ENCODE data around the gene CNN3.

CNN3 gene

DNA sequence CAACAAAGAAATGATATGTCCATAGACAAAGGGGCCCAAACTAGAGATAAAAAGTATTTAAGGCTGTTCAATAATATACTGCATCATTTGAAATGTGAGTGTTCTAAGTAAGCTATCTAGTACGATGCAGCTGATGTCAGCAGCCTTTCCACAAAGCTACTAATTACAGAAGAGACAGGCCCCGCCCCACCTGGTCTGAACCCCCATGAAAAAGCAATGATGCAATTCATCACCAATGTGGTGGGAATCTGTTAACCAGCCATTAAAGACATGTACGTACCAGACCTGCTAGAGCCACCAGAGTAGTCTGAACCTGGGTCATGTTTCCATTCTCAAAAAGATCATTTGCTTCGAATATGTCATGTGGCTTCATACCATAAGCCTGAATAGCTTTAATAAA is 25.1 kb downstream of the CNN3 start:
- TF ChIP-seq, protein P1, sequence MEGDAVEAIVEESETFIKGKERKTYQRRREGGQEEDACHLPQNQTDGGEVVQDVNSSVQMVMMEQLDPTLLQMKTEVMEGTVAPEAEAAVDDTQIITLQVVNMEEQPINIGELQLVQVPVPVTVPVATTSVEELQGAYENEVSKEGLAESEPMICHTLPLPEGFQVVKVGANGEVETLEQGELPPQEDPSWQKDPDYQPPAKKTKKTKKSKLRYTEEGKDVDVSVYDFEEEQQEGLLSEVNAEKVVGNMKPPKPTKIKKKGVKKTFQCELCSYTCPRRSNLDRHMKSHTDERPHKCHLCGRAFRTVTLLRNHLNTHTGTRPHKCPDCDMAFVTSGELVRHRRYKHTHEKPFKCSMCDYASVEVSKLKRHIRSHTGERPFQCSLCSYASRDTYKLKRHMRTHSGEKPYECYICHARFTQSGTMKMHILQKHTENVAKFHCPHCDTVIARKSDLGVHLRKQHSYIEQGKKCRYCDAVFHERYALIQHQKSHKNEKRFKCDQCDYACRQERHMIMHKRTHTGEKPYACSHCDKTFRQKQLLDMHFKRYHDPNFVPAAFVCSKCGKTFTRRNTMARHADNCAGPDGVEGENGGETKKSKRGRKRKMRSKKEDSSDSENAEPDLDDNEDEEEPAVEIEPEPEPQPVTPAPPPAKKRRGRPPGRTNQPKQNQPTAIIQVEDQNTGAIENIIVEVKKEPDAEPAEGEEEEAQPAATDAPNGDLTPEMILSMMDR (IDR thresholded peaks at IDR 0.05; ENCODE audit: low read length, missing control alignments), result no peak
- H3K4me3 ChIP-seq (replicated peaks; ENCODE audit: low read depth, low read length), result no peak overlapping the region
- no peak for DNase-seq (ENCODE audit: low read depth)

GRCh38 chr1:94899756-94900155 is 27.2 kb downstream of the CNN3 start:
- no peak overlapping the region for H3K4me3 ChIP-seq (replicated peaks; ENCODE audit: low read depth, low read length)

DNA sequence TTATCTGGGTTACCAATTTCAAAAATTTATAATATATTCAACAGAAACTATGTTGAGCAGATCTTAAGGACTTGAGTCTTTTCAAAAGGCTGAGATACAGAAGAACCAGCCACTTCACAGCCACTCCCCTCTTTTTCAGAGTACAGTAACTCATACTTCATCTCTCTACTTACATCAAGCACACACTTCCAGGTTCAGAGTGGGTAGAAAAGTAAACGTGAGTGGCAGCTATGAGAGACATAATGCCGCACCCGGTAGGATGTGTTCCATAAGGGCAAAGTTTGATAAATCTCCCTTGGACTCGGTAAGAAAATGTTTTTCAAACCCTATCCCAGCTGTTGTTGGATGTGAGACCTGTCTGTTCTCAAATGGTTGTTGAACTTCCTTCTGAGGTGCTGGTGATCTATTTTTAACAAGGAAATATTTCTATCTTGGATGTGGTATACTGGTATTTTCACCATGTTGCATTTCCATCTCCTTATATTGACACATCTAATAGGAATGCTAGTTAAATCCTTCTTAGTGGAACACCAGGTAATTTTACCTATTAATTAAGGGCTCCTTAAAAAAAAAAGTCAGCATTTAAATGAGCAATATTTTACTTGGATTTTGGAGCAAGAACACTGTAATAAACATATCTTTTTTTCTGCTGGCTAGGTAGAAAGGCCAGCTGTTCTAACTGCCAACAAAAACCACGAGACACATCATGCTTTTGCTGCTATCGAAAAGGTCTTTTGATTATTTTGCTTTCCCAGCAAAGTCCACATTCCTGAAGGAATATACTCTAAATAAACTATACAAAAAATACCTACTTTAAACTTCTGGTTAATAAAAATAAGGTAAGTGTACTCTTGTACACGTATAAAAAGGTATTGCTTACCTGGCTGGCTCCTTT is 28.2 kb downstream of the CNN3 start:
- H3K4me3 ChIP-seq (replicated peaks; ENCODE audit: low read depth, low read length), result no peak overlapping the region
- DNase-seq (ENCODE audit: low read depth), result no peak
- TF ChIP-seq, protein P1 (IDR thresholded peaks at IDR 0.05; ENCODE audit: low read length, missing control alignments), result no peak

More at GRCh38 chr1:94899756-94900155, 27.2 kb downstream of the CNN3 start:
- TF ChIP-seq, protein P1 (IDR thresholded peaks at IDR 0.05; ENCODE audit: low read length, missing control alignments), result no peak
- DNase-seq (ENCODE audit: low read depth), result no peak

DNA sequence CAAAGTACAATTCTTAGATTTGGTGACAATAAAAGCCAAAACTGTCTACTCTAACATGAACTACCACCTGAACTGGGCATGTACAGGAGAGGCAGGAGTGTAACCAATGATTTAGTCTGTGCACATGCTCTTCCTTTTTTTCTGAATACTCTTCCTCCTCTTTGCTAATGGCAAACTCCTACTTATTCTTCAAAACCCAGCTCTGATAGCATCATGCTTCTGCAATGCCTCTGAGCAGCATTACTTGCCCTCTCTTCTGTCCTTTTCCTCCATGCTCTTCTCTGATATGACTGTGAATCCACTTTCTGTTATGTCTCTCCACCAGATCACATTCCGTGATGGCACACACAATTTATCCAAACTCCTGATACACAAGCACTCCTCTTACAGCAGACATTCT is 31.4 kb downstream of the CNN3 start:
- H3K4me3 ChIP-seq (replicated peaks; ENCODE audit: low read depth, low read length), result no peak overlapping the region
- TF ChIP-seq, protein P1 (IDR thresholded peaks at IDR 0.05; ENCODE audit: low read length, missing control alignments), result no peak
- no peak for DNase-seq (ENCODE audit: low read depth)

- H3K4me3 ChIP-seq (replicated peaks; ENCODE audit: low read depth, low read length), result no peak overlapping the region
- no peak for DNase-seq (ENCODE audit: low read depth)
- TF ChIP-seq, protein P1 (IDR thresholded peaks at IDR 0.05; ENCODE audit: low read length, missing control alignments), result no peak
Observed at GRCh38 chr1:94894630-94895029, 32.3 kb downstream of the CNN3 start.

DNA sequence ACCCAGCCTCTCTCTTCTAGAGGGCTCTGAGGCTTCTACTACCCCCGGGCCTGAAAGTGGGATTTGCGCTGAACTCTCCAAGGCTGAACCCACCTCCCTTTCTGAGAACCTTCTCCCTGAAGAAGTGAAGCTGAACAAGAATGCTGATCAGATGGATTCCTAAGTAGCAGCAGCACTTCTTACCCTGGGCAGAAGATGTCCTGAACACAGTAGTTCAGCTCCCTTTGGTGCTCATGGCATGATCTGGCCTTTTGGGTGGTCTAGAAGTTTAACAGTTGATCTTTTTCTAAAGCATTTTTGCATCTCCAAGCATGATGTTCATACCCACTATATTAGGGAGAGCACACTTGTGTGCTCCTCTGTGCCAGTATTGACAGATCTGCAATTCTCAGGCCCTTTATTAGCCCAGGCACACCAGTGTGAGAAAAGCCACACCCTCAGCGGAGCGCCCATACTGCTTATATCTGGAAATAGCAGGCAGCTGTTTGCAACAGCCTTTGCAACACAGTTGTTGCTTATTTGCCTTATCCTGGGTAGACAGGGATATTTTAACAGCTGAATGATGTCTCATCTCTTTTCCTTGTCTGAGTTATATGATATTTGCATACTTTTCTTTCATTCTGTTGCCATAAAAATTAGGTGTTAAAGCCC is 34.2 kb downstream of the CNN3 start:
- TF ChIP-seq, protein P1 (IDR thresholded peaks at IDR 0.05; ENCODE audit: low read length, missing control alignments), result no peak
- DNase-seq (ENCODE audit: low read depth), result no peak
- no peak overlapping the region for H3K4me3 ChIP-seq (replicated peaks; ENCODE audit: low read depth, low read length)

Measured in fibroblast of pulmonary artery (primary cell).